ENCODE measurements around the gene RBMS3.

- TF ChIP-seq CTCF (IDR thresholded peaks at IDR 0.05) (no peak), POLR2A (IDR thresholded peaks at IDR 0.05) (no peak)
Observed at GRCh38 chr3:29932696-29933325, 651.9 kb downstream of the RBMS3 start.
